Naive B cell (primary cell): ENCODE measurements around the gene PCDHGB5. TPM values are rescaled to one million over a fixed set of nuclear protein-coding genes. Genes with fewer than 3 reads are reported as not detected.
"Not testable (repeated sequence)": the region's sequence is repeated elsewhere in the genome, so short reads cannot be mapped to it uniquely, and the experiment has no call there.

ENCODE experiments used
- ATAC-seq, 2 donors: fragments of 150-1000 bp; cut with Tn5 transposase; 2 replicates each; pipeline ENCODE4 v1.10.0; 2021; ENCODE audit warnings: low read depth in 2 of 2, mild to moderate bottlenecking in 2 of 2, moderate library complexity in 2 of 2
- DNase-seq: peaks from one replicate; pipeline ENCODE4 v3.0.0; 2022
- H3K27ac Mint-ChIP-seq, 6 donors: one replicate each; pipeline ENCODE4 v1.8.0; 2020 to 2022; ENCODE audit warnings: mild to moderate bottlenecking in 6 of 6, mixed read lengths in 6 of 6, moderate library complexity in 5 of 6, inconsistent platforms in 2 of 6
- H3K27me3 Mint-ChIP-seq, 3 donors: one replicate each; pipeline ENCODE4 v1.8.0; 2021 to 2022; ENCODE audit warnings: mixed read lengths in 3 of 3, mild to moderate bottlenecking in 1 of 3
- H3K36me3 Mint-ChIP-seq, 2 donors: one replicate each; pipeline ENCODE4 v1.8.0; 2020 to 2022; ENCODE audit warnings: mixed read lengths in 2 of 2, inconsistent platforms in 1 of 2, mild to moderate bottlenecking in 1 of 2
- H3K4me1 Mint-ChIP-seq, 3 donors: one replicate each; pipeline ENCODE4 v1.8.0; 2020 to 2022; ENCODE audit warnings: mixed read lengths in 3 of 3, inconsistent platforms in 1 of 3, mild to moderate bottlenecking in 1 of 3, moderate library complexity in 1 of 3
- H3K4me3 Mint-ChIP-seq, 8 donors: one replicate each; pipeline ENCODE4 v1.8.0; 2020 to 2022; ENCODE audit warnings: mild to moderate bottlenecking in 8 of 8, mixed read lengths in 8 of 8, moderate library complexity in 8 of 8, inconsistent platforms in 2 of 8
- H3K9me3 Mint-ChIP-seq, 7 donors: one replicate each; pipeline ENCODE4 v1.8.0; 2020 to 2022; ENCODE audit warnings: mixed read lengths in 7 of 7, mild to moderate bottlenecking in 5 of 7, inconsistent platforms in 2 of 7, moderate library complexity in 1 of 7
- polyA plus RNA-seq, 6 donors: library from polyadenylated mRNA; unstranded; fragments of 300-500 nt; fragmentation: Illumina TruSeq; gene quantifications; one replicate each; pipeline ENCODE4 v1.2.3, GENCODE V29; 2021; ENCODE audit warnings: low read depth in 6 of 6

Gene PCDHGB5
- polyA plus RNA-seq = under 1 TPM in 3 of 6 donors, not detected in 3; 0.12 to 0.27 (median 0.20) TPM

DNA sequence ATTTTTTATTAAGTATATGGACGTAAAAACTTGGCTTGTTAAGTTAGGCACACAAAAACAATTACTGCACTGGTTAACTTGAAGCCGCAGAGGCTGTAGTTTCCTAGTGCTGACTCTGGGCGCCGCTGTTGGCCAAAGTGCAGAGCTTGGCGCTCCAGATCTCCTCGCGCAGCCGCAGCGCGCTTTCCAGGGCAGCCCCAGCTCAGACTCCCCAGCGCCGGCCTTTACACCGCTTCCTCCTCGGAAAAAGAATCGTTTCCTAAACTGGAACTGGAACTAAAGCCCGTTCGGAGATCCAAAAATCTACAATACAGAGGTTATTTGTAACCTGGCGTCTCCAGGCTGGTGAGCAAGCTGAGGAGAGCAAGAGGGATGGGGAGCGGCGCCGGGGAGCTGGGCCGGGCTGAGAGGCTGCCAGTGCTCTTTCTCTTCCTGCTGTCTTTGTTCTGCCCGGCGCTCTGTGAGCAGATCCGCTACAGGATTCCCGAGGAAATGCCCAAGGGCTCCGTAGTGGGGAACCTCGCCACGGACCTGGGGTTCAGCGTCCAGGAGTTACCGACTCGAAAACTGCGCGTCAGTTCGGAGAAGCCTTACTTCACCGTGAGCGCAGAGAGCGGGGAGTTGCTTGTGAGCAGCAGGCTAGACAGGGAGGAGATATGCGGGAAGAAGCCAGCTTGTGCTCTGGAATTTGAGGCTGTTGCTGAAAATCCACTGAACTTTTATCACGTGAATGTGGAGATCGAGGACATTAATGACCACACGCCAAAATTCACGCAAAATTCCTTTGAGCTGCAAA is at the start of gene PCDHGB5:
PCDHGB5 (plus strand) TSS at position 192 of the 796 bp plus-strand sequence; CDS start at position 373, 181 bp downstream.
- ATAC-seq = peak; percentile 58 to 61
- peaks cover 12 to 19% of the 10 kb centered on the region in 2 donors for H3K36me3 Mint-ChIP-seq
- H3K4me3 Mint-ChIP-seq = peak within 1 kb of the TSS; percentile 2 to 83 (median 42)
- peaks cover 4 to 60% (median 34%) of the 10 kb centered on the region in 7 donors for H3K9me3 Mint-ChIP-seq
- not testable (repeated sequence) for DNase-seq, H3K4me1 Mint-ChIP-seq
- H3K27ac Mint-ChIP-seq = peak within 1 kb of the TSS in 1 of 6 donors; percentile 63
- peaks cover 47 to 74% (median 52%) of the 10 kb centered on the region in 3 donors for H3K27me3 Mint-ChIP-seq

- peak within 1 kb of the TSS in 2 of 6 donors; percentile 90 to 94 for H3K27ac Mint-ChIP-seq
- ATAC-seq (peak in 1 of 2 donors; percentile 28), DNase-seq (no peak)
- peaks cover 18 to 79% (median 36%) of the 10 kb centered on the region in 7 donors for H3K9me3 Mint-ChIP-seq
- peaks cover 0 to 6% (median 0%) of the 10 kb centered on the region in 3 donors for H3K4me1 Mint-ChIP-seq
- H3K27me3 Mint-ChIP-seq = peaks cover 55 to 87% (median 73%) of the 10 kb centered on the region in 3 donors
- peak within 1 kb of the TSS in 5 of 8 donors; percentile 7 to 75 (median 65) for H3K4me3 Mint-ChIP-seq
- H3K36me3 Mint-ChIP-seq = peaks cover 10 to 37% of the 10 kb centered on the region in 2 donors
Observed at GRCh38 chr5:141349917-141350619, 47.7 kb upstream of the PCDHGB5 start, which contains the start of gene PCDHGB1. Gene PCDHGB1, plus strand, starts transcription at chr5:141350099. Its CDS starts 162 bp downstream, at chr5:141350261.

DNA sequence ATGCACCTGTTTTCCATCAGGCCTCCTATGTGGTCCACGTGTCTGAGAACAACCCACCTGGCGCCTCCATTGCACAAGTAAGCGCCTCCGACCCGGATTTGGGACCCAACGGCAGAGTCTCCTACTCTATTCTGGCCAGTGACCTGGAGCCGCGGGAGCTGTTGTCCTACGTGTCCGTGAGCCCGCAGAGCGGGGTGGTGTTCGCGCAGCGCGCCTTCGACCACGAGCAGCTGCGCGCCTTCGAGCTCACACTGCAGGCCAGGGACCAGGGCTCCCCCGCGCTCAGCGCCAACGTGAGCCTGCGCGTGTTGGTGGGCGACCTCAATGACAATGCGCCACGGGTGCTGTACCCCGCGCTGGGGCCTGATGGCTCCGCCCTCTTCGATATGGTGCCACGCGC is 46.2 kb upstream of the PCDHGB5 start:
- Mint-ChIP-seq H3K27ac (no peak overlapping the region), H3K36me3 (peaks cover 5 to 39% of the 10 kb centered on the region in 2 donors), H3K27me3 (peaks cover 57 to 87% (median 79%) of the 10 kb centered on the region in 3 donors), H3K4me1 (peaks cover 0 to 6% (median 0%) of the 10 kb centered on the region in 3 donors), H3K4me3 (no peak overlapping the region), H3K9me3 (peaks cover 16 to 83% (median 38%) of the 10 kb centered on the region in 7 donors)
- DNase-seq (no peak), ATAC-seq (no peak)

DNA sequence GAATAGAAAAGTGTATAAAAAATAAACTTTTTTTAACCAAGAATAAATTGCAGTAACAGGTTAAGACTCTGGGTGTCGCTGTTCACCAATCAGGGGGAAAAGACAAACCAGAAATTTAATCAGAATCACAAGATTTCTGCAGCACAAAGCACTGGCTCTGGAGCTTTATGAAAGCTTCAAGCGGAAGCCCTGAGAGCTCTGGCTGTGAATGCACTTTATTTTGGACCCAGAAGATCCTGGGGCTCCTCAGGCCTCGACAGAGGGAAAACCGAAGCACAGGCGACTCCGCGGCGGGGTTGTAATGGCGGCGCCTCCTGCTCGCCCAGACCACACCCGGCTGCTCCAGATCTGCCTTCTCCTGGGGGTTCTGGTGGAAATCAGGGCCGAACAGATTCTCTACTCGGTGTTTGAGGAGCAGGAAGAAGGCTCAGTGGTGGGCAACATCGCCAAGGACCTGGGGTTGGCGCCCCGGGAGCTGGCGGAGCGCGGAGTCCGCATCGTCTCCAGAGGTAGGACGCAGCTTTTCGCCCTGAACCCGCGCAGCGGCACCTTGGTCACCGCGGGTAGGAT is 42.8 kb upstream of the PCDHGB5 start, which contains the start of gene PCDHGA4:
PCDHGA4 (plus strand) TSS at position 122 of the 570 bp plus-strand sequence; CDS start at position 209, 87 bp downstream.
- peak within 1 kb of the TSS in 5 of 8 donors; percentile 12 to 81 (median 28) for H3K4me3 Mint-ChIP-seq
- peaks cover 9 to 49% of the 10 kb centered on the region in 2 donors for H3K36me3 Mint-ChIP-seq
- peaks cover 0 to 3% (median 3%) of the 10 kb centered on the region in 3 donors for H3K4me1 Mint-ChIP-seq
- no peak within 1 kb of the TSS for H3K27ac Mint-ChIP-seq
- DNase-seq (no peak), ATAC-seq (no peak)
- peaks cover 19 to 70% (median 41%) of the 10 kb centered on the region in 7 donors for H3K9me3 Mint-ChIP-seq
- peaks cover 60 to 90% (median 78%) of the 10 kb centered on the region in 3 donors for H3K27me3 Mint-ChIP-seq

GRCh38 chr5:141355641-141356040 is 42.1 kb upstream of the PCDHGB5 start:
- Mint-ChIP-seq H3K4me3 (peak overlapping the region in 1 of 8 donors; percentile 12), H3K27me3 (peaks cover 60 to 90% (median 78%) of the 10 kb centered on the region in 3 donors), H3K36me3 (peaks cover 11 to 49% of the 10 kb centered on the region in 2 donors), H3K4me1 (peaks cover 0 to 4% (median 0%) of the 10 kb centered on the region in 3 donors), H3K9me3 (peaks cover 20 to 70% (median 44%) of the 10 kb centered on the region in 7 donors), H3K27ac (no peak overlapping the region)
- ATAC-seq (no peak), DNase-seq (no peak)

DNA sequence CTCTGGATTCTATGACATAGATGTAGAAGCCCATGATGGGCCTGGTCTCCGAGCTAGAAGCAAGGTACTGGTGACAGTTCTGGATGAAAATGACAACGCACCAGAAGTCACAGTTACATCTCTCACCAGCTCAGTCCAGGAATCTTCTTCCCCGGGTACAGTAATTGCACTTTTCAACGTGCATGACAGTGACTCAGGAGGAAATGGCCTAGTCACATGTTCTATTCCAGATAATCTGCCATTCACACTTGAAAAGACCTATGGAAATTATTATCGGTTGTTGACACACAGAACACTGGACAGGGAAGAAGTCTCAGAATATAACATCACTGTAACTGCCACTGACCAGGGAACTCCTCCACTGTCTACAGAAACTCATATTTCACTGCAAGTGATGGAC is 41.6 kb upstream of the PCDHGB5 start:
- Mint-ChIP-seq H3K4me1 (peaks cover 0 to 4% (median 0%) of the 10 kb centered on the region in 3 donors), H3K27ac (no peak overlapping the region), H3K9me3 (peaks cover 20 to 71% (median 48%) of the 10 kb centered on the region in 7 donors), H3K4me3 (peak overlapping the region in 1 of 8 donors; percentile 18), H3K27me3 (peaks cover 60 to 90% (median 78%) of the 10 kb centered on the region in 3 donors), H3K36me3 (peaks cover 16 to 53% of the 10 kb centered on the region in 2 donors)
- ATAC-seq (no peak), DNase-seq (no peak)

DNA sequence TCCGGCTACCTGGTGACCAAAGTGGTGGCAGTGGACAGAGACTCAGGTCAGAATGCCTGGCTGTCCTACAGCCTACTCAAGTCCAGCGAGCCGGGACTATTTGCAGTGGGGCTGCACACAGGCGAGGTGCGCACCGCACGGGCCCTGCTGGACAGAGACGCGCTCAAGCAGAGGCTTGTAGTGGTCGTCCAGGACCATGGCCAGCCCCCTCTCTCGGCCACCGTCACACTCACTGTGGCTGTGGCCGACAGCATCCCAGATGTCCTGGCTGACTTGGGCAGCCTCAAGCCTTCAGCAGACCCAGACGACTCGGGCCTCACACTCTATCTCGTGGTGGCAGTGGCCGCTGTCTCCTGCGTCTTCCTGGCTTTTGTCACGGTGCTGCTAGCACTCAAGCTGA is 40.8 kb upstream of the PCDHGB5 start:
- peaks cover 63 to 92% (median 81%) of the 10 kb centered on the region in 3 donors for H3K27me3 Mint-ChIP-seq
- ATAC-seq (no peak), DNase-seq (no peak)
- H3K4me1 Mint-ChIP-seq = peaks cover 0 to 4% (median 0%) of the 10 kb centered on the region in 3 donors
- no peak overlapping the region for H3K27ac Mint-ChIP-seq
- H3K9me3 Mint-ChIP-seq = peaks cover 20 to 75% (median 51%) of the 10 kb centered on the region in 7 donors
- no peak overlapping the region for H3K4me3 Mint-ChIP-seq
- H3K36me3 Mint-ChIP-seq = peaks cover 17 to 54% of the 10 kb centered on the region in 2 donors

DNA sequence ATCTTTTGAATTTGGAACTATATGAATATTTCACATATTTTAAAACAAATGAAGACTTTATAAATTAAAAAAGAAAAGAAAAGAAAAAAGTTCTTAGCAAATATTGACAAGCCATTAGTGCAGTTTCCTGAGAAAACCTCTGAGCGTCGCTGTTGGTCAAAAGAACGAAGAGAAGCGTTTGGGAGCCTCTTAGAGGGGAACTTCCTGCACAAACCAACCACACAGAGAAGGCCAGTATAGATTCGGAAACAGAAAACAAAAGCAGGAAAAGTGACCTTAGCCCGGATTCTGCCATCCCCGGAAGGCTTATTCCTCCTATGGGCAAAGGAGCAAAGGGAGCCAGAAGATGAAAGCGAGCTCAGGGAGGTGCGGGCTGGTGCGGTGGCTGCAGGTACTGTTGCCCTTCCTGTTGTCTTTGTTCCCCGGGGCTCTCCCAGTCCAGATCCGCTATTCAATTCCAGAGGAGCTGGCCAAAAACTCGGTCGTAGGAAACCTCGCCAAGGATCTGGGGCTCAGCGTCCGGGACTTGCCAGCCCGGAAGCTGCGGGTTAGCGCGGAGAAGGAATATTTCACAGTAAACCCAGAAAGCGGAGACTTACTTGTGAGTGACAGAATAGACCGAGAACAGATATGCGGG is 37.8 kb upstream of the PCDHGB5 start, which contains the start of gene PCDHGB2:
PCDHGB2 (plus strand) TSS at position 205 of the 637 bp plus-strand sequence; CDS start at position 347, 142 bp downstream.
- peaks cover 26 to 65% of the 10 kb centered on the region in 2 donors for H3K36me3 Mint-ChIP-seq
- H3K4me3 Mint-ChIP-seq = peak within 1 kb of the TSS; percentile 67 to 89 (median 84)
- peak within 1 kb of the TSS in 5 of 6 donors; percentile 33 to 91 (median 65) for H3K27ac Mint-ChIP-seq
- DNase-seq (no peak), ATAC-seq (peak; percentile 36 to 52)
- H3K27me3 Mint-ChIP-seq = peaks cover 57 to 87% (median 75%) of the 10 kb centered on the region in 3 donors
- H3K4me1 Mint-ChIP-seq = peaks cover 0 to 12% (median 6%) of the 10 kb centered on the region in 3 donors
- peaks cover 19 to 76% (median 66%) of the 10 kb centered on the region in 7 donors for H3K9me3 Mint-ChIP-seq

- Mint-ChIP-seq H3K4me3 (peak overlapping the region in 4 of 8 donors; percentile 33 to 88 (median 59)), H3K36me3 (peaks cover 26 to 66% of the 10 kb centered on the region in 2 donors), H3K4me1 (peaks cover 0 to 12% (median 6%) of the 10 kb centered on the region in 3 donors), H3K27ac (peak overlapping the region in 2 of 6 donors; percentile 23 to 89), H3K27me3 (peaks cover 64 to 87% (median 76%) of the 10 kb centered on the region in 3 donors), H3K9me3 (peaks cover 25 to 78% (median 69%) of the 10 kb centered on the region in 7 donors)
- ATAC-seq (no peak), DNase-seq (no peak)
Observed at GRCh38 chr5:141360685-141361084, 37.1 kb upstream of the PCDHGB5 start.

- peak overlapping the region in 1 of 6 donors; percentile 56 for H3K27ac Mint-ChIP-seq
- DNase-seq (no peak), ATAC-seq (no peak)
- peaks cover 26 to 60% of the 10 kb centered on the region in 2 donors for H3K36me3 Mint-ChIP-seq
- peaks cover 0 to 12% (median 6%) of the 10 kb centered on the region in 3 donors for H3K4me1 Mint-ChIP-seq
- H3K27me3 Mint-ChIP-seq = peaks cover 51 to 79% (median 71%) of the 10 kb centered on the region in 3 donors
- H3K4me3 Mint-ChIP-seq = peak overlapping the region in 3 of 8 donors; percentile 10 to 34 (median 29)
- peaks cover 22 to 80% (median 63%) of the 10 kb centered on the region in 7 donors for H3K9me3 Mint-ChIP-seq
Observed at GRCh38 chr5:141362719-141363118, 35.0 kb upstream of the PCDHGB5 start.

DNA sequence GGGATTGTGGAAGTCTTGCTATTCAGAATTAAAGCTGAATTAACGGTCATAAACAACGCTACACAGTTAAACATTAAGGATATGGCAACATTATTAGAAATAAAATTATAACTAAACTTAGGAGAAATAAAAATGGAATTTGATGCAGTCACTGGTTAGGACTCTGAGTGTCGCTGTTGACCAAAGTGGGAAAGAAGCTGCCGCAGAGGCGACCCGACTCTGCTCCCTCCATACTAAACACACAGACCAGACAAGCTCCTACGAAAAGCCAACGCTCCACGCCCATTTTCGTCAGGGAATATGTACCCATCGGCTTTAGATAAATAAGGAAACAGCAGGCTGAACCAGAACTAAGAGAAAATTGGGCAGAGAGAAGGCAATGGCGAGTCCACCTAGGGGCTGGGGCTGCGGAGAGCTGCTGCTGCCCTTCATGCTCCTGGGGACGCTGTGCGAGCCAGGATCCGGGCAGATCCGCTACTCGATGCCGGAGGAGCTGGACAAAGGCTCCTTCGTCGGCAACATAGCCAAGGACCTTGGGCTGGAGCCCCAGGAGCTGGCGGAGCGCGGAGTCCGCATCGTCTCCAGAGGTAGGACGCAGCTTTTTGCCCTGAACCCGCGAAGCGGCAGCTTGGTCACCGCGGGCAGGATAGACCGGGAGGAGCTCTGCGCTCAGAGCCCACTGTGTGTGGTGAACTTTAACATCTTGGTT is 33.6 kb upstream of the PCDHGB5 start, which contains the start of gene PCDHGA5:
PCDHGA5 (plus strand) TSS at position 211 of the 709 bp plus-strand sequence; CDS start at position 380, 169 bp downstream.
- Mint-ChIP-seq H3K27ac (peak within 1 kb of the TSS in 2 of 6 donors; percentile 77 to 88), H3K27me3 (peaks cover 50 to 76% (median 75%) of the 10 kb centered on the region in 3 donors), H3K9me3 (peaks cover 17 to 77% (median 60%) of the 10 kb centered on the region in 7 donors), H3K36me3 (peaks cover 26 to 54% of the 10 kb centered on the region in 2 donors), H3K4me1 (peaks cover 0 to 12% (median 6%) of the 10 kb centered on the region in 3 donors), H3K4me3 (peak within 1 kb of the TSS in 3 of 8 donors; percentile 38 to 70 (median 65))
- DNase-seq (no peak), ATAC-seq (no peak)
